Tibial nerve (tissue), 4 donors: ENCODE measurements around the gene TOM1L2.

Experiments
- EP300 ChIP-seq, 2 donors: sonication (generic); formaldehyde crosslinking; IDR thresholded peaks; one replicate each; pipeline ENCODE4 v1.6.1; 2017; ENCODE audit warnings: antibody characterized with exemption in 2 of 2, mild to moderate bottlenecking in 1 of 2
- POLR2A ChIP-seq, 2 donors: fragments of 450-650 bp; IDR thresholded peaks; one replicate each; pipeline ENCODE4 v1.6.1; 2017; ENCODE audit warnings: antibody characterized with exemption in 2 of 2, mild to moderate bottlenecking in 2 of 2, moderate library complexity in 2 of 2
- TF ChIP-seq, protein P1 (sequence below), 5 experiments: fragments of 200-600 bp in 3 of 5; fragments of 450-650 bp in 2 of 5; sonication (generic) in 3 of 5; IDR thresholded peaks; one replicate each; pipeline ENCODE4 v1.5.1; 2016 to 2019; ENCODE audit warnings: antibody characterized with exemption in 5 of 5, mild to moderate bottlenecking in 3 of 5, moderate library complexity in 2 of 5

DNA sequence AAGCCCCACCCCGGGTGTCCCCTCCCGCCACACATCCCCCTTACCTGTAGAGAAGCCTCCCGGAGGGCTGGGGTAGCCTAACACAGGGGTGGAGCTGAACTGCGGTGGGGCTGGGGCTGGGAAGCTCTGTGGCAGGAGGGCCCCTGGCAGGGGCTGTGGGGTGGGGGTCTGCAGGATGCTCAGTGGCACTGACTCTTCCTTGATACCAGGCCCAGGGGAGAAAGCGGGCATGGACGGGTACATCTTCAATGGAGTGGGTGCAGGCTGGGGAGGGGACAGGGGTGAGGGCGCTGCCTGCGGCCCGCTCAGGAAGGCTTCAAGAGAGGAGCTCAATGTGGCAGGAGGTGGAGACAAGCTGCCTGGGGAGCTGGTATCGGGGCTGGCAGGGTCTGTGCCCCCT is 152.2 kb downstream of the TOM1L2 start:
- TF ChIP-seq, protein P1, sequence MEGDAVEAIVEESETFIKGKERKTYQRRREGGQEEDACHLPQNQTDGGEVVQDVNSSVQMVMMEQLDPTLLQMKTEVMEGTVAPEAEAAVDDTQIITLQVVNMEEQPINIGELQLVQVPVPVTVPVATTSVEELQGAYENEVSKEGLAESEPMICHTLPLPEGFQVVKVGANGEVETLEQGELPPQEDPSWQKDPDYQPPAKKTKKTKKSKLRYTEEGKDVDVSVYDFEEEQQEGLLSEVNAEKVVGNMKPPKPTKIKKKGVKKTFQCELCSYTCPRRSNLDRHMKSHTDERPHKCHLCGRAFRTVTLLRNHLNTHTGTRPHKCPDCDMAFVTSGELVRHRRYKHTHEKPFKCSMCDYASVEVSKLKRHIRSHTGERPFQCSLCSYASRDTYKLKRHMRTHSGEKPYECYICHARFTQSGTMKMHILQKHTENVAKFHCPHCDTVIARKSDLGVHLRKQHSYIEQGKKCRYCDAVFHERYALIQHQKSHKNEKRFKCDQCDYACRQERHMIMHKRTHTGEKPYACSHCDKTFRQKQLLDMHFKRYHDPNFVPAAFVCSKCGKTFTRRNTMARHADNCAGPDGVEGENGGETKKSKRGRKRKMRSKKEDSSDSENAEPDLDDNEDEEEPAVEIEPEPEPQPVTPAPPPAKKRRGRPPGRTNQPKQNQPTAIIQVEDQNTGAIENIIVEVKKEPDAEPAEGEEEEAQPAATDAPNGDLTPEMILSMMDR (IDR thresholded peaks at IDR 0.05) = no peak
- TF ChIP-seq POLR2A (IDR thresholded peaks at IDR 0.05) (no peak), EP300 (IDR thresholded peaks at IDR 0.05) (no peak)
